WTC11 (cell line): ENCODE measurements around the gene COPA. TPM values are rescaled to one million over a fixed set of nuclear protein-coding genes. Genes with fewer than 3 reads are reported as not detected.
"Not testable (repeated sequence)": the region's sequence is repeated elsewhere in the genome, so short reads cannot be mapped to it uniquely, and the experiment has no call there.

Experiments
- ATAC-seq: fragments of 200-7000 bp; cut with Tn5 transposase; 2 replicates; pipeline ENCODE4 v1.10.0; 2021; ENCODE audit warnings: mild to moderate bottlenecking, moderate library complexity
- CTCF ChIA-PET: fragments of 300-600 bp; sonication (Branson Sonifier 250); formaldehyde crosslinking; loops from one replicate; lab custom pipeline; 2021; ENCODE audit warnings: antibody characterized with exemption; lab: Charles Lee
- POLR2A ChIA-PET: fragments of 350-600 bp; sonication (Branson Sonifier 250); formaldehyde crosslinking; loops from one replicate; lab custom pipeline; 2021; ENCODE audit warnings: antibody characterized with exemption; lab: Charles Lee
- DNase-seq: peaks from one replicate; pipeline ENCODE4 v3.0.0; 2021; ENCODE audit warnings: low spot score
- H3K27ac Mint-ChIP-seq: 2 replicates; pipeline ENCODE4 v1.8.0; 2021; ENCODE audit warnings: mixed read lengths
- H3K27me3 Mint-ChIP-seq: 2 replicates; pipeline ENCODE4 v1.8.0; 2021; ENCODE audit warnings: low read depth, mild to moderate bottlenecking, moderate library complexity, mixed read lengths
- H3K36me3 Mint-ChIP-seq: 2 replicates; pipeline ENCODE4 v1.8.0; 2021; ENCODE audit warnings: mixed read lengths
- H3K4me1 Mint-ChIP-seq: 2 replicates; pipeline ENCODE4 v1.8.0; 2022; ENCODE audit warnings: mixed read lengths
- H3K4me3 Mint-ChIP-seq: 2 replicates; pipeline ENCODE4 v1.8.0; 2021; ENCODE audit warnings: mild to moderate bottlenecking, moderate library complexity, mixed read lengths
- H3K9me3 Mint-ChIP-seq: 2 replicates; pipeline ENCODE4 v1.8.0; 2021; ENCODE audit warnings: mixed read lengths
- ERG ChIP-seq: fragments of 250-450 bp; sonication (Bioruptor Pico); IDR thresholded peaks from 2 replicates; pipeline ENCODE4 v1.8.0; 2021; ENCODE audit warnings: mild to moderate bottlenecking
- ETV6 ChIP-seq: sonication (generic); formaldehyde crosslinking; IDR thresholded peaks from 2 replicates; pipeline ENCODE4 v1.8.1; 2022; ENCODE audit warnings: mild to moderate bottlenecking, missing genetic modification reagents
- GABPB1 ChIP-seq: sonication (generic); formaldehyde crosslinking; IDR thresholded peaks from 2 replicates; pipeline ENCODE4 v1.8.1; 2023; ENCODE audit warnings: mild to moderate bottlenecking, missing genetic modification reagents
- NFYB ChIP-seq: sonication (generic); formaldehyde crosslinking; conservative IDR thresholded peaks from 2 replicates; pipeline ENCODE4 v1.8.0; 2022; ENCODE audit warnings: low read depth, missing genetic modification reagents
- SMAD4 ChIP-seq: sonication (generic); formaldehyde crosslinking; IDR thresholded peaks from 2 replicates; pipeline ENCODE4 v1.8.0; 2022; ENCODE audit warnings: mild to moderate bottlenecking, missing genetic modification reagents
- SOX15 ChIP-seq: fragments of 250-450 bp; sonication (Bioruptor Pico); IDR thresholded peaks from 2 replicates; pipeline ENCODE4 v1.9.0; 2021; ENCODE audit warnings: mild to moderate bottlenecking
- ZMAT4 ChIP-seq: fragments of 250-450 bp; sonication (Bioruptor Pico); IDR thresholded peaks from 2 replicates; pipeline ENCODE4 v1.9.0; 2021; ENCODE audit warnings: mild to moderate bottlenecking
- ZNF121 ChIP-seq: sonication (generic); formaldehyde crosslinking; IDR thresholded peaks from 2 replicates; pipeline ENCODE4 v1.8.0; 2023; ENCODE audit warnings: missing genetic modification reagents
- ZNF219 ChIP-seq: sonication (generic); formaldehyde crosslinking; IDR thresholded peaks from 2 replicates; pipeline ENCODE4 v1.8.0; 2023; ENCODE audit warnings: missing genetic modification reagents, mild to moderate bottlenecking, borderline replicate concordance
- total RNA-seq: library from RNA; stranded (reverse); gene quantifications from 3 replicates; pipeline ENCODE4 v1.2.3, GENCODE V29; 2021
- TF ChIP-seq, protein P1 (sequence below): sonication (generic); formaldehyde crosslinking; IDR thresholded peaks from 2 replicates; pipeline ENCODE4 v1.8.0; 2023; ENCODE audit warnings: missing genetic modification reagents, mild to moderate bottlenecking, borderline replicate concordance
- TF ChIP-seq, protein P2 (sequence below): sonication (generic); formaldehyde crosslinking; IDR thresholded peaks from 2 replicates; pipeline ENCODE4 v1.8.0; 2022; ENCODE audit warnings: mild to moderate bottlenecking, missing genetic modification reagents
- TF ChIP-seq, protein P3 (sequence below): fragments of 250-450 bp; sonication (Bioruptor Pico); IDR thresholded peaks from 2 replicates; pipeline ENCODE4 v2.1.2; 2022; ENCODE audit warnings: mild to moderate bottlenecking, moderate library complexity

Gene COPA
- total RNA-seq, 1 experiment from 2014 or later: 126 TPM

DNA sequence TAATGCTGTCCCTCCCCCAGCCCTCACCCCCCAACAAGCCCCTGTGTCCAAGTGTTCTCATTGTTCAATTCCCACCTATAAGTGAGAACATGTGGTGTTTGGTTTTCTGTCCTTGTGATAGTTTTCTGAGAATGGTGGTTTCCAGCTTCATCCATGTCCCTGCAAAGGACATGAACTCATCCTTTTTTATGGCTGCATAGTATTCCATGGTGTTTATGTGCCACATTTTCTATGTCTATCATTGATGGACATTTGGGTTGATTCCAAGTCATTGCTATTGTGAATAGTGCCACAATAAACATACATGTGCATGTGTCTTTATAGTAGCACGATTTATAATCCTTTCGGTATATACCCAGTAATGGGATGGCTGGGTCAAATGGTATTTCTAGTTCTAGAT is 41.8 kb upstream of the COPA start:
- H3K27ac Mint-ChIP-seq, POLR2A ChIA-PET, H3K4me3 Mint-ChIP-seq, H3K9me3 Mint-ChIP-seq, DNase-seq, CTCF ChIA-PET, ATAC-seq, H3K4me1 Mint-ChIP-seq, H3K36me3 Mint-ChIP-seq: not testable (repeated sequence)
- peaks cover 13% of the 10 kb centered on the region for H3K27me3 Mint-ChIP-seq

DNA sequence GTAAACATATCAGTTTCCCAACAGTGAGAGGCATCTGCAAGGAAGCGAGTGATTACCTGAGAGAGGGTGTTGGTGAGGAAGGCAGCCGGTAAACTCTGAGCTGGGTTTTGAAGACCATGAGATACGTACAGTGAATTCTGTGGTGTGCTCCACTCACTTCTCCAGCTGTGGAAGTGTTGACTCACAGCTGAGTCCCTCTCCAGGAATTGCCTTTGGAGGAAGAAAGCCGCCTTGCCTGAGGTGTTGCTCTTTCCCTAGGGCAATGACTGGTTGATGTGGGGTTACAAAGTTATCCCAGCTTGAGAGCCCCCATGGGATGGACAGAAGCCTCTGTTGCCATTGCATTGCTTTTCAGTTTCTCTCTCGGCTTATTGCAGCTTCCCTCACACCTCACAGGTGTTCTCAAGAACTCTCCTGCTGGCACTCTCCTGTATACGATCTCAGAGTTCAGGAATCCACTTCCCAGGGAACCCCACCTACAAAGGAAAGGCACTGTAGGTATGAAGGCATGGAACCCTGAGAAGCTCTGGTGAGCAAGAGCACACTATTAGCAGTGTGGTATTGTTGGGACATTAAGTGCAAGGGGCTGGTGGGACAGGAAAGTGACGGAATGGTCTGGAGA is 34.6 kb upstream of the COPA start:
- ChIA-PET CTCF (interaction anchor here (0.6 to 8.3 kb wide), 20 partner anchors 14 to 308 kb away, joined by 3 to 199 read pairs (median 10); partner anchors contain the start of genes KCNJ10, NHLH1, PEX19 and VANGL2), POLR2A (no interaction called here)
- no peaks in the 10 kb centered on the region for H3K27me3 Mint-ChIP-seq
- ATAC-seq (no peak), DNase-seq (no peak)
- H3K27ac Mint-ChIP-seq: no peak overlapping the region
- H3K9me3 Mint-ChIP-seq: no peaks in the 10 kb centered on the region
- no peak for TF ChIP-seq SMAD4 (CRISPR knock-in tag)
- TF ChIP-seq SOX15 (CRISPR knock-in tag): no peak
- TF ChIP-seq, protein P1, sequence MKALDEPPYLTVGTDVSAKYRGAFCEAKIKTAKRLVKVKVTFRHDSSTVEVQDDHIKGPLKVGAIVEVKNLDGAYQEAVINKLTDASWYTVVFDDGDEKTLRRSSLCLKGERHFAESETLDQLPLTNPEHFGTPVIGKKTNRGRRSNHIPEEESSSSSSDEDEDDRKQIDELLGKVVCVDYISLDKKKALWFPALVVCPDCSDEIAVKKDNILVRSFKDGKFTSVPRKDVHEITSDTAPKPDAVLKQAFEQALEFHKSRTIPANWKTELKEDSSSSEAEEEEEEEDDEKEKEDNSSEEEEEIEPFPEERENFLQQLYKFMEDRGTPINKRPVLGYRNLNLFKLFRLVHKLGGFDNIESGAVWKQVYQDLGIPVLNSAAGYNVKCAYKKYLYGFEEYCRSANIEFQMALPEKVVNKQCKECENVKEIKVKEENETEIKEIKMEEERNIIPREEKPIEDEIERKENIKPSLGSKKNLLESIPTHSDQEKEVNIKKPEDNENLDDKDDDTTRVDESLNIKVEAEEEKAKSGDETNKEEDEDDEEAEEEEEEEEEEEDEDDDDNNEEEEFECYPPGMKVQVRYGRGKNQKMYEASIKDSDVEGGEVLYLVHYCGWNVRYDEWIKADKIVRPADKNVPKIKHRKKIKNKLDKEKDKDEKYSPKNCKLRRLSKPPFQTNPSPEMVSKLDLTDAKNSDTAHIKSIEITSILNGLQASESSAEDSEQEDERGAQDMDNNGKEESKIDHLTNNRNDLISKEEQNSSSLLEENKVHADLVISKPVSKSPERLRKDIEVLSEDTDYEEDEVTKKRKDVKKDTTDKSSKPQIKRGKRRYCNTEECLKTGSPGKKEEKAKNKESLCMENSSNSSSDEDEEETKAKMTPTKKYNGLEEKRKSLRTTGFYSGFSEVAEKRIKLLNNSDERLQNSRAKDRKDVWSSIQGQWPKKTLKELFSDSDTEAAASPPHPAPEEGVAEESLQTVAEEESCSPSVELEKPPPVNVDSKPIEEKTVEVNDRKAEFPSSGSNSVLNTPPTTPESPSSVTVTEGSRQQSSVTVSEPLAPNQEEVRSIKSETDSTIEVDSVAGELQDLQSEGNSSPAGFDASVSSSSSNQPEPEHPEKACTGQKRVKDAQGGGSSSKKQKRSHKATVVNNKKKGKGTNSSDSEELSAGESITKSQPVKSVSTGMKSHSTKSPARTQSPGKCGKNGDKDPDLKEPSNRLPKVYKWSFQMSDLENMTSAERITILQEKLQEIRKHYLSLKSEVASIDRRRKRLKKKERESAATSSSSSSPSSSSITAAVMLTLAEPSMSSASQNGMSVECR (CRISPR knock-in tag): no peak
- no peak for TF ChIP-seq ZMAT4 (CRISPR knock-in tag)
- no peak for TF ChIP-seq GABPB1 (CRISPR knock-in tag)
- TF ChIP-seq NFYB (CRISPR knock-in tag): no peak
- no peak for TF ChIP-seq ZNF121 (CRISPR knock-in tag)
- TF ChIP-seq, protein P2, sequence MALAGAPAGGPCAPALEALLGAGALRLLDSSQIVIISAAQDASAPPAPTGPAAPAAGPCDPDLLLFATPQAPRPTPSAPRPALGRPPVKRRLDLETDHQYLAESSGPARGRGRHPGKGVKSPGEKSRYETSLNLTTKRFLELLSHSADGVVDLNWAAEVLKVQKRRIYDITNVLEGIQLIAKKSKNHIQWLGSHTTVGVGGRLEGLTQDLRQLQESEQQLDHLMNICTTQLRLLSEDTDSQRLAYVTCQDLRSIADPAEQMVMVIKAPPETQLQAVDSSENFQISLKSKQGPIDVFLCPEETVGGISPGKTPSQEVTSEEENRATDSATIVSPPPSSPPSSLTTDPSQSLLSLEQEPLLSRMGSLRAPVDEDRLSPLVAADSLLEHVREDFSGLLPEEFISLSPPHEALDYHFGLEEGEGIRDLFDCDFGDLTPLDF: no peak
- TF ChIP-seq, protein P3, sequence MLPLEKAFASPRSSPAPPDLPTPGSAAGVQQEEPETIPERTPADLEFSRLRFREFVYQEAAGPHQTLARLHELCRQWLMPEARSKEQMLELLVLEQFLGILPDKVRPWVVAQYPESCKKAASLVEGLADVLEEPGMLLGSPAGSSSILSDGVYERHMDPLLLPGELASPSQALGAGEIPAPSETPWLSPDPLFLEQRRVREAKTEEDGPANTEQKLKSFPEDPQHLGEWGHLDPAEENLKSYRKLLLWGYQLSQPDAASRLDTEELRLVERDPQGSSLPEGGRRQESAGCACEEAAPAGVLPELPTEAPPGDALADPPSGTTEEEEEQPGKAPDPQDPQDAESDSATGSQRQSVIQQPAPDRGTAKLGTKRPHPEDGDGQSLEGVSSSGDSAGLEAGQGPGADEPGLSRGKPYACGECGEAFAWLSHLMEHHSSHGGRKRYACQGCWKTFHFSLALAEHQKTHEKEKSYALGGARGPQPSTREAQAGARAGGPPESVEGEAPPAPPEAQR (CRISPR knock-in tag): no peak
- TF ChIP-seq ETV6: no peak
- TF ChIP-seq ZNF219 (CRISPR knock-in tag): no peak
- no peak for TF ChIP-seq ERG (CRISPR knock-in tag)
- peaks cover 35% of the 10 kb centered on the region for H3K4me1 Mint-ChIP-seq
- no peaks in the 10 kb centered on the region for H3K36me3 Mint-ChIP-seq
- no peak overlapping the region for H3K4me3 Mint-ChIP-seq
